Breast epithelium (tissue), 4 donors: Measurements from ENCODE around the gene METRNL. TPM values are rescaled to one million over a fixed set of nuclear protein-coding genes. Genes with fewer than 3 reads are reported as not detected.
A peak's percentile ranks its signal among the peaks of the same experiment; 100 is the strongest.

Experiments
- DNase-seq, 2 donors: peaks; one replicate each; pipeline ENCODE4 v3.0.0-alpha.2; 2019; ENCODE audit warnings: low spot score in 2 of 2
- H3K27ac ChIP-seq, 2 donors: fragments of 200-600 bp; sonication (generic) in 1 of 2; one replicate each; pipeline ENCODE4 v1.5.1; 2016 to 2019; ENCODE audit warnings: mild to moderate bottlenecking in 1 of 2
- H3K27me3 ChIP-seq, 2 donors: fragments of 200-600 bp; sonication (generic) in 1 of 2; one replicate each; pipeline versions ENCODE4 v1.5.1 to v1.6.0; 2017 to 2019; ENCODE audit warnings: control low read depth in 1 of 2, mild to moderate bottlenecking in 1 of 2
- H3K36me3 ChIP-seq: fragments of 200-600 bp; one replicate; pipeline ENCODE4 v1.5.1; 2019
- H3K4me1 ChIP-seq, 2 donors: fragments of 200-600 bp; sonication (generic); one replicate each; pipeline ENCODE4 v1.5.1; 2016 to 2019; ENCODE audit warnings: control low read depth in 1 of 2
- H3K4me3 ChIP-seq, 3 donors: fragments of 200-600 bp; sonication (generic); 1 replicate in 2 of 3; 2 replicates in 1 of 3; pipeline ENCODE4 v1.5.1; 2016 to 2019; ENCODE audit warnings: mild to moderate bottlenecking in 3 of 3, moderate library complexity in 2 of 3
- H3K9me3 ChIP-seq, 2 donors: fragments of 200-600 bp; sonication (generic) in 1 of 2; one replicate each; pipeline ENCODE4 v1.5.1; 2016 to 2019; ENCODE audit warnings: control low read depth in 1 of 2
- POLR2A ChIP-seq: fragments of 450-650 bp; IDR thresholded peaks from one replicate; pipeline ENCODE4 v1.6.1; 2016; ENCODE audit warnings: antibody characterized with exemption, mild to moderate bottlenecking, moderate library complexity
- POLR2AphosphoS5 ChIP-seq, 3 donors: sonication (generic); formaldehyde crosslinking; IDR thresholded peaks; one replicate each; pipeline ENCODE4 v1.6.1; 2017; ENCODE audit warnings: antibody characterized with exemption in 3 of 3
- intact Hi-C: fragments of 100-400 bp; cut with DNase I; formaldehyde crosslinking; loops from one replicate; pipeline ENCODE4 v1.15.1; 2023; ENCODE audit warnings: low total_unique reads
- total RNA-seq, 3 donors: library from RNA; depleted of rRNA; stranded (reverse); fragments of >200 nt; gene quantifications; one replicate each; pipeline ENCODE4 v1.1.0, GENCODE V29; 2016
- TF ChIP-seq, protein P1 (sequence below), 3 donors: fragments of 450-650 bp; IDR thresholded peaks; one replicate each; pipeline ENCODE4 v1.5.1; 2016 to 2017; ENCODE audit warnings: antibody characterized with exemption in 3 of 3, mild to moderate bottlenecking in 3 of 3, moderate library complexity in 3 of 3

METRNL gene
- total RNA-seq, 3 donors from 2014 or later = 41.6 to 102 (median 54.1) TPM

DNA sequence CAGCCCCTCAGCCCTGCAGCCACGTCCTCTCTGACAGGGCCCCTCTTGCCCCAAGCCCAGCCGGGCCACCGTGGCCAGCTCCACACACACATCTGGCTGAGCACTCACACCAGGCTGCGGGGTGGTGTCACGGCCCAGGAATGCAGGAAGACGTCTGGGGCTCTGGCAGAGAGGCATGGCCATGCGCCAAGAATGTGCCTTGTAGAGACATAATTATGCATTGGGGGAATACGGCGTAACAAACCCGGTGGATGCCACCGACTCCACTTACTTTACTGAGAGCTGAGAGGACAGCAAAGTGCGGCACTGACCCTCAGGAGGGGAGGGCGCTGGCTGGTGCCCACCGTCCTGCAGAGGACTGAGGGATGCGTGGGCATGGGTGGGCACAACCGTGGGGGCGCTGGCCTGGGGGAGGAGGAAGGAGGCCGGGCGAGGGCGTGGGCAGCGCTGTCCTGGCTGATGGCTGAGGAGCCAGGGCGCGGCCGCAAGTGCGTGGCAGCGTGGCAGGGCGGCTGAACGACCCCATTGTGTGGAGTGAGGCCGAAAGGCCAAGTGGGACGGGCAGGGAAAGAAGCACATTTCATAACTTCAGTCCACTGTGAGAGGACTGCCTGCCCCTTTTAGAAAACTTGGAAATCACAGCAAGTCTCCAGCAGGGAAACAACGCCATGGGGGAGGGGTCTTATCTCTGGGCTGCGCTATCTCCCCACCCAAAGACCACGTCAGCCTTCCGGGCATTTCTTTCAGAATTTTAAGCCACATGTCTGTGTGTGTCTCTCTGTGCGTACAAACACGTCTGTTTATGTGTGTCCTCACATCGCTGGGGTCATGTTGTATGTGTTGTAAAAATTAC, 30.6 kb downstream of the METRNL start:
- H3K4me3 ChIP-seq = peak overlapping the region; percentile 28 to 59 (median 47)
- H3K27me3 ChIP-seq = no peaks in the 10 kb centered on the region
- no peaks in the 10 kb centered on the region for H3K36me3 ChIP-seq
- intact Hi-C loops = no loop called here
- peak; percentile 77 to 83 (median 82) for TF ChIP-seq POLR2AphosphoS5 (IDR thresholded peaks at IDR 0.05)
- TF ChIP-seq POLR2A = no peak
- H3K27ac ChIP-seq = peak overlapping the region; percentile 83 to 91
- no peaks in the 10 kb centered on the region for H3K9me3 ChIP-seq
- peaks cover 0 to 7% of the 10 kb centered on the region in 2 donors for H3K4me1 ChIP-seq
- DNase-seq = peak; percentile 94 to 96

DNA sequence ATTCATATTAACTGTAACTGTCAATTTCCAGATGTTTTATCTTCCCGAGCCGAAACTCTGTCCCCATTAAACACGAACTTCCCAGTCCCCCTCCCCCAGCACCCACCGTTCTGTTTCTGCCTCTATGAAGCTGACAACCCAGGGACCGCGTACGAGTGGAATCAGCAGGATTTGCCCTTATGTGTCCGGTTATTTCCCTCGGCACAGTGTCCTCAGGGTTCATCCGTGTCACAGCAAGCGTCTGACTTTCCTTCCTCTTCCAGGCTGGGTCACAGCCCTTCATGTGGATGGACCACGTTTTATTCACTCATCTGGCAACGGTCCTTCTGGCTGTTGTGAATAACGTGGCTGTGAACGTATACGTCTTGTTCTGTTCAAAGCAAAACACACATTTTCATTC, 31.3 kb downstream of the METRNL start:
- H3K27ac ChIP-seq = peak overlapping the region in 1 of 2 donors; percentile 91
- DNase-seq = no peak
- intact Hi-C loops = no loop called here
- no peaks in the 10 kb centered on the region for H3K27me3 ChIP-seq
- no peaks in the 10 kb centered on the region for H3K9me3 ChIP-seq
- TF ChIP-seq, protein P1, sequence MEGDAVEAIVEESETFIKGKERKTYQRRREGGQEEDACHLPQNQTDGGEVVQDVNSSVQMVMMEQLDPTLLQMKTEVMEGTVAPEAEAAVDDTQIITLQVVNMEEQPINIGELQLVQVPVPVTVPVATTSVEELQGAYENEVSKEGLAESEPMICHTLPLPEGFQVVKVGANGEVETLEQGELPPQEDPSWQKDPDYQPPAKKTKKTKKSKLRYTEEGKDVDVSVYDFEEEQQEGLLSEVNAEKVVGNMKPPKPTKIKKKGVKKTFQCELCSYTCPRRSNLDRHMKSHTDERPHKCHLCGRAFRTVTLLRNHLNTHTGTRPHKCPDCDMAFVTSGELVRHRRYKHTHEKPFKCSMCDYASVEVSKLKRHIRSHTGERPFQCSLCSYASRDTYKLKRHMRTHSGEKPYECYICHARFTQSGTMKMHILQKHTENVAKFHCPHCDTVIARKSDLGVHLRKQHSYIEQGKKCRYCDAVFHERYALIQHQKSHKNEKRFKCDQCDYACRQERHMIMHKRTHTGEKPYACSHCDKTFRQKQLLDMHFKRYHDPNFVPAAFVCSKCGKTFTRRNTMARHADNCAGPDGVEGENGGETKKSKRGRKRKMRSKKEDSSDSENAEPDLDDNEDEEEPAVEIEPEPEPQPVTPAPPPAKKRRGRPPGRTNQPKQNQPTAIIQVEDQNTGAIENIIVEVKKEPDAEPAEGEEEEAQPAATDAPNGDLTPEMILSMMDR (IDR thresholded peaks at IDR 0.05) = no peak
- no peak for TF ChIP-seq POLR2AphosphoS5 (IDR thresholded peaks at IDR 0.05)
- no peak for TF ChIP-seq POLR2A
- H3K4me3 ChIP-seq = peak overlapping the region in 1 of 3 donors; percentile 59
- no peaks in the 10 kb centered on the region for H3K36me3 ChIP-seq
- peaks cover 0 to 7% of the 10 kb centered on the region in 2 donors for H3K4me1 ChIP-seq

DNA sequence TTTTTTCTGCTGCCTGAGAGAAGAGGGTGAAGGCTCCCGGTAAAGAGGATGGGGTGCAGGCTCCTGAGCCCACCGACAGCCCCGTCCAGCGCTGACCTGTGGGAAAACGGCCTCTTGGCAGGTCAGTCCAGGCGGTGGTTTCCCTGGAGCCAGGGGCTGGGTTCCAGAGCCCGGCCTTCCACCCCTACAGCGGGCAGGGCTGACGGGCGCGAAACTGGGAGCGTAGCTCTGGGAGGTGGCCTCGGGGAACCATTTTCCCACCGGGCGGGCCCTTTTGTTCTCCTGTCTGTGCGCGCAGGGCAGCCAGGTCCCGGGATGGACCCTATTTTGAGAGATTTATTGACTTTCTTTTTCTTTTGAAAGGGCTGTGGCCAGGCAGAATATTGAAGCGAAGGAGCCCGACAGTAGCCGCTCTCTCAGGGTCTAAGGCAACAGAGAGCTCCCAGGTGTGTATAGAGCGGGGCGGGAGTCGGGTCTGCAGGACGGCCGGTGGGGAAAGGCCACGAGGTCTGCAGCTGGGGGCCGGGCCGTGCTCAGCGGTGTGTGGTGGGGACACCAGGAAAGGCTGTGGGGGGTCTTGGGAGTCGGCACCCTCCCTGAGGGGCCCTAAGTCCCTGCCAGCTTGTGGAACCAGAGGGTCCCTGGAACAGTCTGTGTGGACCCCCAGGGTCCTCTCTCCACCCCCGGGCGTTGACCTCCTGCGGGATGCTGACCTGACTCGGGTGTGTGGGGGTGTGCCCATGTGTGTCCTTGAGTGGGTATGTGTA, 32.3 kb downstream of the METRNL start:
- Histone ChIP-seq H3K9me3 (no peaks in the 10 kb centered on the region), H3K27ac (no peak overlapping the region)
- TF ChIP-seq POLR2A (no peak), POLR2AphosphoS5 (IDR thresholded peaks at IDR 0.05) (no peak)
- TF ChIP-seq, protein P1 (IDR thresholded peaks at IDR 0.05) = no peak

DNA sequence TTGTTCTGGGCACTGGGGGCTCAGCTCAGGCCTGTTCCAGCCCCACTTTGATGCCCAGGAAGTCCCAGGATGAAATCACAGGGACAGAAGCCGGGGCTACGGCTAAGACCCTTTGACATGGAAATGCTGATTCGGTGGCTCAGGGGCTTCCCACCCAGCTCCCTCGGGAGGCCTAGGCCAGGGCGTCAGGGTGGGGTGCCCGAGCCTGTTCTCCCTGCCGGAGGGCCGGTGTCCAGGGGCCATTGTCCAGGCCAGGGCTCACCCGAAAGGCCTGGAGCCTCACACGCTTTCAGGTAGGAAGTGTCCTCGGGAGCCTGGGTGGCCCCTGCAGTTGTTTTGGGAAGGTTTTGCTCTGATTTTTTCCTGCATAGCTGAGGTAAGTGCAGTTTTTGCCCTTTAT, 34.0 kb downstream of the METRNL start:
- intact Hi-C loops = no loop called here
- Histone ChIP-seq H3K4me3 (no peak overlapping the region), H3K36me3 (no peaks in the 10 kb centered on the region), H3K9me3 (no peaks in the 10 kb centered on the region), H3K4me1 (peaks cover 0 to 7% of the 10 kb centered on the region in 2 donors), H3K27me3 (no peaks in the 10 kb centered on the region), H3K27ac (no peak overlapping the region)
- DNase-seq = no peak
- TF ChIP-seq, protein P1 (IDR thresholded peaks at IDR 0.05) = no peak
- no peak for TF ChIP-seq POLR2A
- TF ChIP-seq POLR2AphosphoS5 (IDR thresholded peaks at IDR 0.05) = no peak

More for the DNA sequence above, 32.3 kb downstream of the METRNL start:
- Histone ChIP-seq H3K4me3 (no peak overlapping the region), H3K36me3 (no peaks in the 10 kb centered on the region), H3K27me3 (no peaks in the 10 kb centered on the region), H3K4me1 (peaks cover 0 to 7% of the 10 kb centered on the region in 2 donors)
- intact Hi-C loops = no loop called here
- no peak for DNase-seq

DNA sequence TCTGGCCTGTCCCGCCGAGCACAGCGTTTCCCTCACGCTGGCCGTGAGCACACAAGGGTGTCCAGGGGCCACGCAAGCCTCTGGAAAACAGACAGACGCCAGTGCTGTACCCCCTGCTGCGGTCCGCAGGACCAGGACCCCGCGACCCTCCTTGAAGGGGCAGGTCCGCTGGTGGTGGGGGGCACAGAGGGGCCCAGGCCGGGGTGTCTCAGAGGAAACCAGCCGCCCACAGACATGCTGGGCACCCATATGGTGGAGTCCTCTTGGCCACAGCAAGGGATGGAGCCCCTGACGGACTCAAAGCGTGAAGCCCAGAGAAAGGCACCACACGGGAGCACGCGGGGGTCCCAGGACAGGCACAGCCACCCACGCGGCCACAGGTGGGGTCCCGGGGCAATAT, 34.4 kb downstream of the METRNL start:
- Histone ChIP-seq H3K4me1 (peaks cover 0 to 7% of the 10 kb centered on the region in 2 donors), H3K9me3 (no peaks in the 10 kb centered on the region), H3K27ac (no peak overlapping the region), H3K27me3 (no peaks in the 10 kb centered on the region), H3K36me3 (no peaks in the 10 kb centered on the region), H3K4me3 (no peak overlapping the region)
- intact Hi-C loops = no loop called here
- DNase-seq = no peak
- TF ChIP-seq POLR2AphosphoS5 (IDR thresholded peaks at IDR 0.05) (no peak), POLR2A (no peak)
- TF ChIP-seq, protein P1 (IDR thresholded peaks at IDR 0.05) = no peak
